ENCODE data around the gene WWP2.
"Not testable (repeated sequence)": the region's sequence is repeated elsewhere in the genome, so short reads cannot be mapped to it uniquely, and the experiment has no call there.

WWP2 gene

GRCh38 chr16:69823831-69824563 lies 61.9 kb downstream of the WWP2 start:
- DNase-seq: peak in 2 of 10 donors; percentile 13 to 55

GRCh38 chr16:69824564-69825142 lies 62.5 kb downstream of the WWP2 start:
- intact Hi-C loops (cut with DNase I): not testable (repeated sequence)
- DNase-seq: peak in 2 of 10 donors; percentile 9 to 13

More at GRCh38 chr16:69823831-69824563, 61.9 kb downstream of the WWP2 start:
- intact Hi-C loops (cut with DNase I): no loop called here

- intact Hi-C loops (cut with DNase I): no loop called here
- DNase-seq: peak in 2 of 10 donors; percentile 13 to 51
Measured at GRCh38 chr16:69827524-69827923, 65.4 kb downstream of the WWP2 start.

GRCh38 chr16:69829338-69829737 lies 67.2 kb downstream of the WWP2 start:
- intact Hi-C loops (cut with DNase I): no loop called here
- peak in 1 of 10 donors; percentile 5 for DNase-seq

GRCh38 chr16:69830146-69830533 lies 68.0 kb downstream of the WWP2 start:
- intact Hi-C loops (cut with DNase I): no loop called here
- DNase-seq: peak in 1 of 10 donors; percentile 30

GRCh38 chr16:69830534-69831211 lies 68.5 kb downstream of the WWP2 start:
- intact Hi-C loops (cut with DNase I): no loop called here
- DNase-seq: peak in 1 of 10 donors; percentile 59

GRCh38 chr16:69831212-69832123 lies 69.3 kb downstream of the WWP2 start:
- DNase-seq: no peak
- intact Hi-C loops (cut with DNase I): no loop called here

- intact Hi-C loops (cut with DNase I): no loop called here
- DNase-seq: no peak
Measured at GRCh38 chr16:69833357-69834282, 71.5 kb downstream of the WWP2 start.

GRCh38 chr16:69834807-69835466 lies 72.8 kb downstream of the WWP2 start:
- intact Hi-C loops (cut with DNase I): no loop called here
- no peak for DNase-seq

GRCh38 chr16:69836257-69836656 lies 74.1 kb downstream of the WWP2 start:
- intact Hi-C loops (cut with DNase I): no loop called here
- no peak for DNase-seq

- peak in 1 of 10 donors; percentile 6 for DNase-seq
- intact Hi-C loops (cut with DNase I): no loop called here
Measured at GRCh38 chr16:69837380-69837779, 75.2 kb downstream of the WWP2 start.

GRCh38 chr16:69838489-69838888 lies 76.4 kb downstream of the WWP2 start:
- DNase-seq: peak in 2 of 10 donors; percentile 56 to 68
- intact Hi-C loops (cut with DNase I): no loop called here

- intact Hi-C loops (cut with DNase I): no loop called here
- peak in 4 of 10 donors; percentile 30 to 88 (median 49) for DNase-seq
Measured at GRCh38 chr16:69839240-69839688, 77.1 kb downstream of the WWP2 start.

- peak; percentile 37 to 95 (median 68) for DNase-seq
- intact Hi-C loops (cut with DNase I): no loop called here
Measured at GRCh38 chr16:69839798-69840409, 77.8 kb downstream of the WWP2 start.

GRCh38 chr16:69840975-69841374 lies 78.8 kb downstream of the WWP2 start:
- intact Hi-C loops (cut with DNase I): no loop called here
- DNase-seq: peak in 2 of 10 donors; percentile 13 to 18

- DNase-seq: no peak
- intact Hi-C loops (cut with DNase I): no loop called here
Measured at GRCh38 chr16:69844441-69844840, 82.3 kb downstream of the WWP2 start.

GRCh38 chr16:69845181-69845580 lies 83.0 kb downstream of the WWP2 start:
- intact Hi-C loops (cut with DNase I): no loop called here
- peak in 1 of 10 donors; percentile 2 for DNase-seq

- peak in 1 of 10 donors; percentile 4 for DNase-seq
- intact Hi-C loops (cut with DNase I): no loop called here
Measured at GRCh38 chr16:69847643-69848042, 85.5 kb downstream of the WWP2 start.

Measured in posterior cingulate gyrus (tissue), 11 donors.